Measurements from ENCODE around the gene KIAA0513. TPM values are rescaled to one million over a fixed set of nuclear protein-coding genes. Genes with fewer than 3 reads are reported as not detected.

Gene KIAA0513
- total RNA-seq, 1 donor from 2014 or later: 56.1 TPM

DNA sequence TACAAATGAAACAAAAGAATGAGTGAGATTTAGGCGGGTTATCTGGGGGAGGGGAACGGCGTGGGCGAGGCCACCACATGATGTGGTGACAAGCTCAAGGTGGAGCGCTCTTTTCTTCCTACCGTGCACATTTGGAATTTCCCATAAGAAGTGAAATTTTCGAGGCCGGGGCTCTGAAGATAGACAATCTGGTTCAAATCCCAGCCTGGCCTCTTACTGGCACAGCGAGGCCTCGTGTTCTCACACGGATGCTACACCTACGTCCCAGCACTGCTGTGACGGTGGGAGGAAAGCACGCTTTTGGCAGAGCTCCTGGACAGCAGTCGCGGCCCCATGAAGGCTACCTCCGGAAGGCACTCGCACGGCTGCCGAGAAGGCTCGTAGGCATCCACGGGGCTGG, 41.5 kb upstream of the KIAA0513 start:
- H3K27ac Mint-ChIP-seq (ENCODE audit: unreplicated experiment): no peak overlapping the region
- peaks cover 4% of the 10 kb centered on the region for H3K9me3 Mint-ChIP-seq (ENCODE audit: unreplicated experiment)
- H3K4me3 Mint-ChIP-seq (ENCODE audit: unreplicated experiment): no peak overlapping the region

DNA sequence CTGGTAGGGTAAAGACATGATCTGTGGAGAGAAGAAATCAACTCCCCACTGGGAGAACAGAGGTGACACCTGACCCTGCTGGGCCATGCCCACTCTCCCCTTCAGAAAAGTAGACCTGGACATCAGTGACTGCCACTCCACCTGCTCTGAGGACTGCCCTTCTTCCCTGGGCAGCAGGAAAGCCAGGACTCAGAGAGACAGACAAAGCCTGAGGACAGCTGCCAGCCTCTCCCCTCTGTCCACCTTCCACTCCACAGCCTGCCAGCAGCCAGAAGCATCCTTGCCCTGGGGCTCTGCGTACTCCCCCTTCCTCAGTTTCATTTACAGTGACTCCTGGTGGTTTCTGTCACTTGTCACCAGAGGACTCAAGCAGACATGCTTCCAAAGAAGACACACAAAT, 40.7 kb upstream of the KIAA0513 start:
- no peak overlapping the region for H3K27ac Mint-ChIP-seq (ENCODE audit: unreplicated experiment)
- H3K27me3 Mint-ChIP-seq (ENCODE audit: unreplicated experiment): no peaks in the 10 kb centered on the region
- H3K4me1 Mint-ChIP-seq (ENCODE audit: low read depth, unreplicated experiment): peaks cover 12% of the 10 kb centered on the region
- H3K4me3 Mint-ChIP-seq (ENCODE audit: unreplicated experiment): no peak overlapping the region
- TF ChIP-seq, protein P1, sequence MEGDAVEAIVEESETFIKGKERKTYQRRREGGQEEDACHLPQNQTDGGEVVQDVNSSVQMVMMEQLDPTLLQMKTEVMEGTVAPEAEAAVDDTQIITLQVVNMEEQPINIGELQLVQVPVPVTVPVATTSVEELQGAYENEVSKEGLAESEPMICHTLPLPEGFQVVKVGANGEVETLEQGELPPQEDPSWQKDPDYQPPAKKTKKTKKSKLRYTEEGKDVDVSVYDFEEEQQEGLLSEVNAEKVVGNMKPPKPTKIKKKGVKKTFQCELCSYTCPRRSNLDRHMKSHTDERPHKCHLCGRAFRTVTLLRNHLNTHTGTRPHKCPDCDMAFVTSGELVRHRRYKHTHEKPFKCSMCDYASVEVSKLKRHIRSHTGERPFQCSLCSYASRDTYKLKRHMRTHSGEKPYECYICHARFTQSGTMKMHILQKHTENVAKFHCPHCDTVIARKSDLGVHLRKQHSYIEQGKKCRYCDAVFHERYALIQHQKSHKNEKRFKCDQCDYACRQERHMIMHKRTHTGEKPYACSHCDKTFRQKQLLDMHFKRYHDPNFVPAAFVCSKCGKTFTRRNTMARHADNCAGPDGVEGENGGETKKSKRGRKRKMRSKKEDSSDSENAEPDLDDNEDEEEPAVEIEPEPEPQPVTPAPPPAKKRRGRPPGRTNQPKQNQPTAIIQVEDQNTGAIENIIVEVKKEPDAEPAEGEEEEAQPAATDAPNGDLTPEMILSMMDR (IDR thresholded peaks at IDR 0.05; ENCODE audit: partially characterized antibody, unreplicated experiment): no peak
- peaks cover 5% of the 10 kb centered on the region for H3K9me3 Mint-ChIP-seq (ENCODE audit: unreplicated experiment)
- peaks cover 9% of the 10 kb centered on the region for H3K36me3 Mint-ChIP-seq (ENCODE audit: unreplicated experiment)
- DNase-seq: no peak

More for the DNA sequence above, 41.5 kb upstream of the KIAA0513 start:
- Mint-ChIP-seq H3K27me3 (ENCODE audit: unreplicated experiment) (no peaks in the 10 kb centered on the region), H3K36me3 (ENCODE audit: unreplicated experiment) (peaks cover 9% of the 10 kb centered on the region), H3K4me1 (ENCODE audit: low read depth, unreplicated experiment) (peaks cover 14% of the 10 kb centered on the region)
- TF ChIP-seq, protein P1 (IDR thresholded peaks at IDR 0.05; ENCODE audit: partially characterized antibody, unreplicated experiment): no peak
- DNase-seq: no peak

DNA sequence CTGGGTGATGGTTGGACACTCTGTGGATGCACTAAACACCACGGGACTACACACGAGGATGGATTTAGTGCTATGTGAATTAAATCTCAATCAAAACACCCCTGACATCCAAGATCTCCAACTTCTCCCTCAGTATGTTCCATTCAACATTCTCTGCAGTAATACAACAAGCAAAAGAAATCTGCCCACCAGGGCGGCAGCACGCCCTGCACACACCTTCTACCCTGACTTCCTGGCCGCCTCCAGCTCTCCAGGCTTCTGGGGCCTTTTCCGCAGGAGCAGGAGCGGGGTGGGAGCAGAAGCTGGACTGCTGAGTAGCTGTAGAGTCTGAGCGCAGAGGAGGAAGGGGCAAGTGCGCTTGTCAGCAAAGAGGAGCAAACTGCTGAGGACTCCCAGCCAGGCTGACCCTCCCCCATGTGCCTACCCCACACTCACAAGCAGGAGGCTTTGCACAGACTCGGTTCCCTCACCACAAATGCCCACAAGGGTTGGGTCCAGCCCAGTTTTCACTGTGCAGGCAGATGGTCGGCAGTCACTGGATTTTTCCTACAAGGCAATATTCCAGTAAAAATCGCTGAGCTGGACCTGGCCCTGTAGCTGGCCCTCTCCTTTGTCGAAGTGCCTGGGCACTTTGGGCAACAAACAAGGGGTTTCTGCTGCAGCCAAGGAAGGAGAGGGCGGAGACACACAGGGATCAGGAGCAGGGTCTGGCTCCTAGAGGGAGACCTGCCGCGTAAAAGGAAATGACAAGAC, 39.1 kb upstream of the KIAA0513 start:
- H3K27me3 Mint-ChIP-seq (ENCODE audit: unreplicated experiment): no peaks in the 10 kb centered on the region
- H3K27ac Mint-ChIP-seq (ENCODE audit: unreplicated experiment): no peak overlapping the region
- H3K4me1 Mint-ChIP-seq (ENCODE audit: low read depth, unreplicated experiment): peaks cover 7% of the 10 kb centered on the region
- peaks cover 9% of the 10 kb centered on the region for H3K36me3 Mint-ChIP-seq (ENCODE audit: unreplicated experiment)
- H3K9me3 Mint-ChIP-seq (ENCODE audit: unreplicated experiment): peaks cover 5% of the 10 kb centered on the region
- no peak overlapping the region for H3K4me3 Mint-ChIP-seq (ENCODE audit: unreplicated experiment)
- TF ChIP-seq, protein P1 (IDR thresholded peaks at IDR 0.05; ENCODE audit: partially characterized antibody, unreplicated experiment): no peak
- DNase-seq: no peak

DNA sequence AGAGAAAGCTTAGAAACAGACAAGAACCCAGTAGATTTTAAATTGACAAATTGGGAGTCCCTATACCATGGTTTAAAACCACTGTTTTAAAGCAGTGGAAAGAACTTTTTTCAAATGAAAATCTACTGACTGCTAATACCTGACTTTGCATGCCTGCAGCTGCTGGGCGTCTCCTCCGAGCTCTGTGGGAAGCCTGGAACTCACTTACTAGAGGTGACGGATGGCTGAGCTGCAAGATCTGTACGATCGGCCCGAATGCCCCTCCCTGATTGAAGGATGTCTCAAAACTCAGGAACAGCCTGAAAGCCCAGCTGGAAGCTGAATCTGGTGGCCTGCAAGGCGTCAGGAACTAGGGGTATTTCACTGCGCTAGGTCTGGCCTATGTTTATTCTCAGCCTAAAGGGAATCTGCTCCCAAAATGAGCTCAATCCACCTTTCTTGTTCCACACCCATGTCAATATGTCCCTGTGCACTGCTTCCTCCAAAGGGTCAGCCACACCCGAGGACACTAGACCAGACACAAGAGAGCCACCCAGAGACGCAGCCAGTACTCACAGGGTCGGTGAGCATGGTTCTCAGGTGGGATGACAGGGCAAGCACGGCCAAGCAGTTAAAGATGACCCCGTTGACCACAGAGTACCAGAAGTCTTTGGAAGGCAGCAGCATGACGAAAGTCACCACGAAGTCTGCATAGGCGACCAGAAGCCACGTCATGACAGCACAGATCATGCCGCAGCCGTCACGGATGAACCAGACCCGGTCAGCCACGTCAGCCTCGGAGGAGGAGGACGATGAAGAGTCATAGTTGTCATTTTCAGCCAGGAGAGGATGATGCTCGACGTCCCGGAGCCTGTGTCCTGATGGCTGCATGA, 37.6 kb upstream of the KIAA0513 start:
- Mint-ChIP-seq H3K4me3 (ENCODE audit: unreplicated experiment) (no peak overlapping the region), H3K27ac (ENCODE audit: unreplicated experiment) (no peak overlapping the region), H3K4me1 (ENCODE audit: low read depth, unreplicated experiment) (peaks cover 7% of the 10 kb centered on the region), H3K9me3 (ENCODE audit: unreplicated experiment) (peaks cover 5% of the 10 kb centered on the region), H3K27me3 (ENCODE audit: unreplicated experiment) (no peaks in the 10 kb centered on the region), H3K36me3 (ENCODE audit: unreplicated experiment) (peaks cover 9% of the 10 kb centered on the region)
- no peak for DNase-seq
- TF ChIP-seq, protein P1 (IDR thresholded peaks at IDR 0.05; ENCODE audit: partially characterized antibody, unreplicated experiment): no peak
